HG02852 (cell line): ENCODE results near the gene TRMT10B.
"Not testable (repeated sequence)": the region's sequence is repeated elsewhere in the genome, so short reads cannot be mapped to it uniquely, and the experiment has no call there.

Experiments
- ATAC-seq: cut with Tn5 transposase; IDR thresholded peaks from one replicate; pipeline ENCODE4 v1.9.1; 2021; ENCODE audit warnings: mild to moderate bottlenecking, moderate library complexity; ENCODE audit not compliant: unreplicated experiment

The TRMT10B gene

GRCh38 chr9:37751186-37751585 lies 2.4 kb upstream of the TRMT10B start:
- ATAC-seq, result no peak

DNA sequence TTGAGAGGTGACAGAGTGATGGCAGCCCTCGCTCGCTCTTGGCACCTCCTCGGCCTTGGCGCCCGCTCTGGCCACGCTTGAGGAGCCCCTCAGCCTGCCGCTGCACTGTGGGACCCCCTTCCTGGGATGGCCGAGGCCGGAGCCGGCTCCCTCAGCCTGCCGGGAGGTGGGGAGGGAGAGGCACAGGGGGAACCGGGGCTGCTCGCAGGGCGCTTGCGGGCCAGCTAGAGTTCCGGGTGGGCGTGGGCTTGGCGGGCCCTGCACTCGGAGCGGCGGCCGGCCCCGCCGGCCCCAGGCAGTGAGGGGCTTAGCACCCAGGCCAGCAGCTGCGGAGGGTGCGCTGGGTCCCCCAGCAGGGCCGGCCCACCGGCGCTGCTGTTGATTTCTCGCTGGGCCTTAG lies 1.9 kb upstream of the TRMT10B start:
- not testable (repeated sequence) for ATAC-seq

- not testable (repeated sequence) for ATAC-seq
Observed at GRCh38 chr9:37752112-37752511, 1.5 kb upstream of the TRMT10B start.

GRCh38 chr9:37752642-37753488 lies 740 bp upstream of the TRMT10B start:
- no peak for ATAC-seq

GRCh38 chr9:37758747-37759146 lies 5.1 kb downstream of the TRMT10B start:
- no peak for ATAC-seq

DNA sequence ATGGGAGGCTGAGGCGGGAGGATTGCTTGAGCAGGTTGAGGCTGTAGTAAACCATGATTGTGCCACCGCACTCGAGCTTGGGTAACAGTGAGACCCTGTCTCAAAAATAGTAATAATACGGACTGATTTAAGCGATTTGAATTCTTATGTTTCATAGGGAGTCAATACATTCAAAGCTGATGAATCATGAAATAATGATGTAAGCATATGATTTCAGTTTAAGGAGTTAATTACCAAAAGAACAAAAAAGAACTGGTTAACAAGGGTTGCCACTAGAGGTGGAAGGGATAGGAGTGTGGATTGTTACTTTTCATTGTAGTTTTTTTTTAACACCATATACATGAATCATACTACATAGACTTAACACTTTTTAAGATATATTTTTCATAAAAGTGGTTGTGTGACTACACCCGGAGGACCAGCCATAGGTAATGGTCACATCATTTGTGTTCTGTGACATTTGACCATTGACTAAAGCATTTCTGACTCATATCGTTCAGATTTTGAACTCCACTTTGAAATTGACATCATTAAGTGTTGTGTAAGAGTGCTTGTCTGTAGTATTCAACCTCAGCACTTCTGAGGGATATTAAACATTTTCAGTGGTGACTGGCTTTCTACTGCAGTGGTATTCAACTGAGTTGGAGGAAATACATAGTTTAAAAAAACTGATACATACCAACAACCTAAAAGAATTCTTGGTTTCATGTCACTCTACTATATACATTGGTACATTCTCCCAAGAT lies 7.0 kb downstream of the TRMT10B start:
- no peak for ATAC-seq

GRCh38 chr9:37761511-37761910 lies 7.9 kb downstream of the TRMT10B start:
- ATAC-seq, result no peak

GRCh38 chr9:37765263-37765662 lies 11.7 kb downstream of the TRMT10B start:
- ATAC-seq, result not testable (repeated sequence)

DNA sequence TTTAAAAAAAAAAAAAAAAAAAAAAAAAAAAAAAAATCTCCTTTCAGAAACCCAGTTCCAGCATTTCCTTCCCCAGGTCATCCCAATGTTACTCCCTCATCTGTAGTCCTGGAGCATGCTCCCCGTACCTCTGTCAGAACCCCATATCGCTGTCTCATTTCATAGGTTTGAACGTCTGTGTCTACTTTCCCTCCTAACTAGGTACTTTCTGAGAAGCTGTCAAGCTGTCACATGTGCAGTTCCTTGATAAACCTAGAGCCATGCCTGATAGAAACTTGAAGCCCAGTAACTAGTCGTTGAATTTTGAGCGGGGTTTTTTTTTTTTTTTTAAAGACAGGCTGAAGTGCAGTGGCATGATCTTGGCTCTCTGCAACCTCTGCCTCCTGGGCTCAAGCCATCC lies 15.7 kb downstream of the TRMT10B start:
- ATAC-seq, result no peak

DNA sequence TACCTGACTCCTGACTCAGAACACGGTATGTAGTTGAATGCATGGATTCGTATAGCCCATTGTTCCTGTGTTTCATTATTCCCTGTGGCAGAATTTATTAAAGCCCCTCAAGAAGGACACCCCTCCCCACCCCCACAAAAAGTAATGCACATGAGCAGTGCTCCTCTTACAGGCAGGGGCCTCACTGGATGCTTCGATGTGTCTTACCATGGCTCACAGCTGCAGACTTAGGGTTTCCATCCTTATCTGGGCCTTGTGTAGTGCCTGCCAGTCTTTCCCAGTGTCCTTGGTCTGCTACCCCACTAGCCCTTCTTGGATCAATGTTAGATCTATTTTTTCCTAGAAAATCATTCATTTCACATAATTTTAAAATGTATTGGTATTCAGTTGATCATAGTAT lies 16.4 kb downstream of the TRMT10B start:
- ATAC-seq, result no peak

DNA sequence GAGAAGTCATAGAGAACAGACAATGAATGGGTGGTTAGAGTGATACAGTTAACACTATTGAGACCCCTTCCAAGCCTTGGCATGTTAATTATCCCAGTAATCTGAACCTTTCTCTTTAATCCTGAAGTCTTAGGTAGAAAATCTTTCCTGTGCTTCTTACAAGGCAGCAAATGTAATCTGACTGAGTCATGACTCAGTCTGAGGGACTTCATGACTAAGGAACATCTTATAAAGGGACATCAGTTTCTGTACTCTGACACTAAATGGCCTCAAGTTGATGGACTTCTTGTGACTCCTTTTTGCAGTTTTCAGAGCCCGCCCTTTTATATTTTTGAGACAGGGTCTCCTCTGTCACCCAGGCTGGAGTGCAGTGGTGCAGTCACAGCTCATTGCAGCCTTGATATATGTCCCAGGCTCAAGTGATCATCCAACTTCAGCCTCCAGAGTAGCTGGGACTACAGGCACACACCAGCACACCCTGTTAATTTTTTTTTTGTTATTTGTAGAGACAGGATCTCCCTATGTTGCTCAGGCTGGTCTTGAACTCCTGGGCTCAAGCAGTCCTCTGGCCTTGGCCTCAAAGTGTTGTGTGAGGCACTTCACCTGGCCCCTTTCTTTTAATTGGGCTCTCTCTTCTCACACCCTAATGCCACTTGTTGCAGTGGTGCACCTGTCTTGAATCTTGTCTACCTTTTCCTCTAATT lies 21.8 kb downstream of the TRMT10B start:
- ATAC-seq, result no peak

- ATAC-seq, result no peak
Observed at GRCh38 chr9:37776328-37776727, 22.7 kb downstream of the TRMT10B start.

DNA sequence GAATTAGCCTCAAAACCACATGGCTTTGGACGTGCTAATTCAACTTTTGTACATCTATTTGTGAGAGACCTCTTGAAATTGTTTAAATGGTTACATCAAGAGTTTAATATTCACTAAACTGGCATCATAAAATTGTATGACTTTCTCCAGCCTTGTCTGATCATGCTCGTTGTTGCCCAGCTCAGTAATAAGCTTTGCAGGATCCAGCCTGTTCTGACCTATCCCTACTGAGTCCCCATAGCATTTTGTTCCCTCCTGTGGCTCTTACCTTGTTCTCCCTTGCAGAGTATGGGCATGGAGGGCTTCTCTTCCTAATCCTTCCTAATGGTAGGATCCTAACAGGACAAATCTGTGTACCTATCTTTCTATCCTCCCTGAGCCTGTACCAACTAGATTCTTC lies 24.9 kb downstream of the TRMT10B start:
- ATAC-seq, result no peak

GRCh38 chr9:37784291-37784615 lies 30.6 kb downstream of the TRMT10B start:
- no peak for ATAC-seq

- peak; percentile 94 for ATAC-seq
Observed at GRCh38 chr9:37784616-37785483, 31.2 kb downstream of the TRMT10B start, which contains the start of gene EXOSC3. Gene EXOSC3 (minus strand): TSS chr9:37785064. CDS start chr9:37785044, 20 bp downstream.

- no peak for ATAC-seq
Observed at GRCh38 chr9:37787059-37787458, 33.5 kb downstream of the TRMT10B start.

GRCh38 chr9:37788332-37788731 lies 34.7 kb downstream of the TRMT10B start:
- ATAC-seq, result no peak

DNA sequence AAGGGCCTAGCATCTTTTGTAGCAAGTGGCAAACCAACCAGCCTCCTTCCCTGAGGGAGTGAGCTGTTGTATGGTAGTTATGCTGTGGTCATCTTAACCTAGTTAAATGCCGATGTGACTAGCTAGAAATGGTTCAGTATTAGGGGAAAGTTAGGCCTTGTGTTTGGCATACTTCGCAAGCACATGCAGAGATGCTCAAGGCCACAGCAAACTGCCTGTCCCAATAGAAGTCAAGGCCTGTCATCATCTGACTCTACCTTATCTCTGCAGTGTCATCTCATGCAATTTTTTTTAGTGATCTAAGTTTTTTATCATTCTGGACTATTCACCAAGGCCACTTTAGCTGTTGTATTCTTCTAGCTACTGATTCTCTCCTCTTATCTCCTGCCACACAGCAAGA lies 36.5 kb downstream of the TRMT10B start:
- ATAC-seq, result no peak

- no peak for ATAC-seq
Observed at GRCh38 chr9:37792122-37792521, 38.5 kb downstream of the TRMT10B start.

- no peak for ATAC-seq
Observed at GRCh38 chr9:37796232-37796631, 42.6 kb downstream of the TRMT10B start.

- ATAC-seq, result no peak
Observed at GRCh38 chr9:37798677-37799076, 45.1 kb downstream of the TRMT10B start.
